Measurements from ENCODE around the gene RNF213. TPM values are rescaled to one million over a fixed set of nuclear protein-coding genes. Genes with fewer than 3 reads are reported as not detected.

RNF213 gene
- total RNA-seq, 1 donor from 2014 or later: 120 TPM

DNA sequence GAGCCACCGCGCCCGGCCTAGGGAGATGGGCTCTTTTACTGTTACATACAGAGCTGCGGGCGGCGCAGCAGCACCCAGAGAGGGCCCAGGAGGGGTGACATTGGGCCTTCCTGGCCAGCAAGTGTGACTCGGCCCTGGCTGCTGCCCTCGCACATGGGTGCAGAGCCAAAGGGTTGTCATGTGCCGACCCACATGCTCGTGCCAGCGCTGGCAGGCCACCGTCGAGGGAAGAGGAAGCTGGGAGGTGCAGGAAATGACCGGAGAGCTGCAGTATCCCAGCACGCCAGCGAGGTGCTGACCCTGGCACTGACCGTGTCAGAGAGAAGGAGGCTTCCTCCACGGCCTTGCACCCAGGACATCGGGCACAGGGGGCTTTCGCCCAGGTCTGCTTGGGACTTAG is 162.3 kb downstream of the RNF213 start:
- H3K4me2 ChIP-seq (ENCODE audit: low read length): no peak overlapping the region
- FAIRE-seq: no peak
- H3K4me3 Mint-ChIP-seq (ENCODE audit: unreplicated experiment): no peak overlapping the region

DNA sequence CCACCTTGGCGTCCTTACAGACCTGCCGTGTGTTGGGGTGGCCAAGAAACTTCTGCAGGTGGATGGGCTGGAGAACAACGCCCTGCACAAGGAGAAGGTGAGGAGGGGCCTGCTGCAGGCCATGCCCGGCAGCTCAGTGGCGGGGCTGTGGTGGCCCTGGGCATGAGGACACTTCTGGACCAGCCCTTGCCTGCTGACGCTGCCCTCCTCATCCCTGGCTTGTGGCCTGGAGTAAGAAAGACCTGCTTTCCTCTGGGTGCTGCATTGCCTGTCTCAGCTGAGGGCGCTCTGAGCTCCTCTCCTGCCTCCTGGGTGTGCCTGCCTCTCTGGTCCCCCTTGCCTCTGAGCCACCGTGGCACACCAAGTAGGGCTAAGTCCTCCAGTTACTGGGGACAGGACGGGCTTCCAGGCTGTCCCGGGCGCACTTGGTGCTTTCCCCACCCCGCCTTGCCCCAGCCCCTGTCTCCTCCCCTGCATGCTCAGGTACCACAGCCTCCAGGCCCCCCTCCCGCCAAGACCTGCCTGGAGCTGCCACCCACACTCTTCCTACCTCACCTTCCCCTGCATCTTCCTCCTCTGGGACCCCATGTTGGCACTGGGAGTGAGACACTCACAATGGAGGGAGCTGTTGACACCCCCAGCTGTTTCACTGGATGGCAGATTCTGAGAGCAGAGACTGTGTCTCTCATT is 163.0 kb downstream of the RNF213 start:
- FAIRE-seq: no peak
- Histone ChIP-seq H3K27me3 (ENCODE audit: insufficient read depth, low read length) (no peaks in the 10 kb centered on the region), H3K4me1 (ENCODE audit: insufficient read depth, low read length) (no peaks in the 10 kb centered on the region), H2AFZ (ENCODE audit: low read depth, low read length) (no peak overlapping the region), H3K79me2 (ENCODE audit: insufficient read depth, low read length) (no peaks in the 10 kb centered on the region), H3K4me3 (ENCODE audit: insufficient read depth, low read depth, low read length) (no peak overlapping the region), H3K27ac (ENCODE audit: low read depth, low read length) (no peak overlapping the region), H3K9me3 (ENCODE audit: insufficient read depth, low read depth, low read length) (no peaks in the 10 kb centered on the region), H3K36me3 (ENCODE audit: insufficient read depth, low read length) (no peaks in the 10 kb centered on the region), H4K20me1 (ENCODE audit: insufficient read depth, low read length) (peaks cover 27% of the 10 kb centered on the region), H3K4me2 (ENCODE audit: low read length) (no peak overlapping the region), H3K9ac (ENCODE audit: low read length) (no peak overlapping the region)
- Mint-ChIP-seq H3K4me1 (ENCODE audit: low read depth, unreplicated experiment) (no peaks in the 10 kb centered on the region), H3K4me3 (ENCODE audit: unreplicated experiment) (no peak overlapping the region), H3K9me3 (ENCODE audit: unreplicated experiment) (no peaks in the 10 kb centered on the region), H3K27me3 (ENCODE audit: low read depth, unreplicated experiment) (no peaks in the 10 kb centered on the region), H3K36me3 (ENCODE audit: low read depth, unreplicated experiment) (peaks cover 7% of the 10 kb centered on the region), H3K27ac (ENCODE audit: unreplicated experiment) (no peak overlapping the region)
- no peak for DNase-seq (ENCODE audit: low read depth)
- no peak for TF ChIP-seq EZH2 (IDR thresholded peaks at IDR 0.05; ENCODE audit: insufficient read depth, low read length)

More for the DNA sequence above, 162.3 kb downstream of the RNF213 start:
- Mint-ChIP-seq H3K27ac (ENCODE audit: unreplicated experiment) (no peak overlapping the region), H3K4me1 (ENCODE audit: low read depth, unreplicated experiment) (peaks cover 3% of the 10 kb centered on the region), H3K36me3 (ENCODE audit: low read depth, unreplicated experiment) (peaks cover 7% of the 10 kb centered on the region), H3K27me3 (ENCODE audit: low read depth, unreplicated experiment) (no peaks in the 10 kb centered on the region), H3K9me3 (ENCODE audit: unreplicated experiment) (no peaks in the 10 kb centered on the region)
- no peak overlapping the region for H2AFZ ChIP-seq (ENCODE audit: low read depth, low read length)
- H3K27ac ChIP-seq (ENCODE audit: low read depth, low read length): no peak overlapping the region
- DNase-seq (ENCODE audit: low read depth): no peak
- no peak for TF ChIP-seq EZH2 (IDR thresholded peaks at IDR 0.05; ENCODE audit: insufficient read depth, low read length)
- TF ChIP-seq, protein P1, sequence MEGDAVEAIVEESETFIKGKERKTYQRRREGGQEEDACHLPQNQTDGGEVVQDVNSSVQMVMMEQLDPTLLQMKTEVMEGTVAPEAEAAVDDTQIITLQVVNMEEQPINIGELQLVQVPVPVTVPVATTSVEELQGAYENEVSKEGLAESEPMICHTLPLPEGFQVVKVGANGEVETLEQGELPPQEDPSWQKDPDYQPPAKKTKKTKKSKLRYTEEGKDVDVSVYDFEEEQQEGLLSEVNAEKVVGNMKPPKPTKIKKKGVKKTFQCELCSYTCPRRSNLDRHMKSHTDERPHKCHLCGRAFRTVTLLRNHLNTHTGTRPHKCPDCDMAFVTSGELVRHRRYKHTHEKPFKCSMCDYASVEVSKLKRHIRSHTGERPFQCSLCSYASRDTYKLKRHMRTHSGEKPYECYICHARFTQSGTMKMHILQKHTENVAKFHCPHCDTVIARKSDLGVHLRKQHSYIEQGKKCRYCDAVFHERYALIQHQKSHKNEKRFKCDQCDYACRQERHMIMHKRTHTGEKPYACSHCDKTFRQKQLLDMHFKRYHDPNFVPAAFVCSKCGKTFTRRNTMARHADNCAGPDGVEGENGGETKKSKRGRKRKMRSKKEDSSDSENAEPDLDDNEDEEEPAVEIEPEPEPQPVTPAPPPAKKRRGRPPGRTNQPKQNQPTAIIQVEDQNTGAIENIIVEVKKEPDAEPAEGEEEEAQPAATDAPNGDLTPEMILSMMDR (IDR thresholded peaks at IDR 0.05; ENCODE audit: insufficient read depth, low read depth, low read length): no peak
- H3K79me2 ChIP-seq (ENCODE audit: insufficient read depth, low read length): peaks cover 2% of the 10 kb centered on the region
- H3K36me3 ChIP-seq (ENCODE audit: insufficient read depth, low read length): peaks cover 3% of the 10 kb centered on the region
- no peak overlapping the region for H3K4me3 ChIP-seq (ENCODE audit: insufficient read depth, low read depth, low read length)
- no peak overlapping the region for H3K9ac ChIP-seq (ENCODE audit: low read length)
- no peaks in the 10 kb centered on the region for H3K27me3 ChIP-seq (ENCODE audit: insufficient read depth, low read length)
- peaks cover 34% of the 10 kb centered on the region for H4K20me1 ChIP-seq (ENCODE audit: insufficient read depth, low read length)
- H3K9me3 ChIP-seq (ENCODE audit: insufficient read depth, low read depth, low read length): no peaks in the 10 kb centered on the region
- no peaks in the 10 kb centered on the region for H3K4me1 ChIP-seq (ENCODE audit: insufficient read depth, low read length)

DNA sequence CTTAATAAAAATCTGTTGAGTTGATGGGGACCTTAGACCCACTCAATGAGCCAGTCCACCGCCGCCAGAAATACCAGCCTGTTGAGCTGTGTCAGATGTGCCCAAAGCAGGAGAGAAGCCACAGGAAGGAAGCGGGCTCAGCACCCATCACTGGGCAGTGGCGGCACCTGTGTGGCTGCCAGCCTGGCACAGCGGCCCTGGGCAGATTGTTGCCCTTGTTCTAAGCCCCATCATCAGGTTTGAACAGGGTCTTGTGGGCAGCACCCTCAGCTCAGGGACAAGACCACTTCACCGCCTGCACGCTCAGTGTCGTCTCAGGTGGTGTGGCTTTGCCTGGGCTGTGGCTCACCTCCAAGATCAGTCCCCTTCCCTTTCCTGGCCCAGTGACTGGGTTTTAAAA is 163.6 kb downstream of the RNF213 start:
- no peak for DNase-seq (ENCODE audit: low read depth)

More for the DNA sequence above, 163.6 kb downstream of the RNF213 start:
- no peaks in the 10 kb centered on the region for H3K79me2 ChIP-seq (ENCODE audit: insufficient read depth, low read length)
- no peak overlapping the region for H3K4me3 ChIP-seq (ENCODE audit: insufficient read depth, low read depth, low read length)
- H3K4me1 ChIP-seq (ENCODE audit: insufficient read depth, low read length): no peaks in the 10 kb centered on the region
- H3K4me2 ChIP-seq (ENCODE audit: low read length): no peak overlapping the region
- H2AFZ ChIP-seq (ENCODE audit: low read depth, low read length): no peak overlapping the region
- H3K9ac ChIP-seq (ENCODE audit: low read length): no peak overlapping the region
- TF ChIP-seq EZH2 (IDR thresholded peaks at IDR 0.05; ENCODE audit: insufficient read depth, low read length): no peak
- TF ChIP-seq, protein P1 (IDR thresholded peaks at IDR 0.05; ENCODE audit: insufficient read depth, low read depth, low read length): no peak
- H3K27ac ChIP-seq (ENCODE audit: low read depth, low read length): no peak overlapping the region
- H3K27me3 ChIP-seq (ENCODE audit: insufficient read depth, low read length): no peaks in the 10 kb centered on the region
- Mint-ChIP-seq H3K27ac (ENCODE audit: unreplicated experiment) (no peak overlapping the region), H3K4me3 (ENCODE audit: unreplicated experiment) (no peak overlapping the region), H3K9me3 (ENCODE audit: unreplicated experiment) (no peaks in the 10 kb centered on the region), H3K4me1 (ENCODE audit: low read depth, unreplicated experiment) (no peaks in the 10 kb centered on the region), H3K36me3 (ENCODE audit: low read depth, unreplicated experiment) (peaks cover 7% of the 10 kb centered on the region), H3K27me3 (ENCODE audit: low read depth, unreplicated experiment) (no peaks in the 10 kb centered on the region)
- no peaks in the 10 kb centered on the region for H3K9me3 ChIP-seq (ENCODE audit: insufficient read depth, low read depth, low read length)
- no peaks in the 10 kb centered on the region for H3K36me3 ChIP-seq (ENCODE audit: insufficient read depth, low read length)
- FAIRE-seq: no peak
- H4K20me1 ChIP-seq (ENCODE audit: insufficient read depth, low read length): peaks cover 23% of the 10 kb centered on the region
